CD4-positive, alpha-beta T cell treated with Interleukin-17A for 1 hour (primary cell): ENCODE results near the gene SLC35A3.
A peak's percentile ranks its signal among the peaks of the same experiment; 100 is the strongest.
"Not testable (repeated sequence)": the region's sequence is repeated elsewhere in the genome, so short reads cannot be mapped to it uniquely, and the experiment has no call there.

ENCODE experiments used
- DNase-seq: peaks from one replicate; pipeline ENCODE4 v3.0.0-alpha.2; 2020

The SLC35A3 gene

DNA sequence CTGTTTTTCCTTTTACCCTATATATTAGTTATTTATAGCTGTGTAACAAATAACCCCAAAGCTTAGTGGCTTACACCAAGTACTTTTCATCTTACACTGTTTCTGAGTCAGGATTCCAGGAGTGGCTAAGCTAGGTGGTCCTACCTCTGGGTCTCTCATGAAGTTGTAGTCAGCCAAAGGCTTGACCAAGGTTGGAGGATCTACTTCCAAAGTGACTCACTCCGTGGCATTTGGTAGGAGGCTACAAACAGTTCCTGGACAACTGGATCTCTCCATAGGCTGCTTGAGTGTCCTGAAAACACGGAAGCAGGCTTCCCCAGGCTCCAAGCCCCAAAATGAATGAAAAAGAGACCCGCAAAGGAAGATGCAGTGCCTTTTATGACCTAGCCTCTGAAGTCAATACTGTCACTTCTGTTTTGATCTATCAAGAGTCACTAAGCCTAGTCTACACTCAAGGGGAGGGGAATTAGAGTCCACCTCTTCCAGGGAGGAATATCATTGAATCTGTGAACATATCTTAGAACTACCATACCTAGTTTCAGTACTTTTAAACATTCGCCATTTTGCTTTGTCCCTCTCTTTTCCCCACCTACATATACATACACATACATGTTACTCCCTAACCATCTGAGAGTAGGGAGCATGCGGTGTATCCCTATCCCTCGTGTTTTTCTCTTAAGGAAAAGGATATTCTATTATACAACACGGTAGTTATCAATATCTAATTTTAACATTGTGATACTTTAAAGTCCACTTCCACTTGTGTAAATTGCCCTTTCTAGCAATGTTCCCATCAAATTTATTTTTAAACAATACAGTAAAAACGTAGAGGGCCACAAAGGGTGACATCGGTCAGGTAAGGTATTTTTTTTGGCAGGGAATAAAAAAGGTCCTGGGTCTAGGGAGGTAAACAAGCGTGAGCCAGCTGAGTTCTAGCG, 67.2 kb downstream of the SLC35A3 start:
- DNase-seq, result peak; percentile 23

DNA sequence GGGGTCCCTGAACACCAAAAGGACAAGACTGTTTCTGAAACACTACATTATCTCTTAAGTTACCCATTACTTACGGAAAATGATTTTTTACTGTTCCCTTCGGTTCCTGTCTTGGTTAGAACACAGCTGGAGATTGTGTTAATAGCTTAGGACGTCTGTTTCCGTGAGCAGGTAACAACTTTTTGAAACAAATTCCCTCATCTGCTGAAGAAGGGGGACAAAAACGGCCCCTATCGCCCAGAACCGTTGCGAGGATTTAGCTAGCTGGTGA, 67.8 kb downstream of the SLC35A3 start:
- DNase-seq, result no peak

DNA sequence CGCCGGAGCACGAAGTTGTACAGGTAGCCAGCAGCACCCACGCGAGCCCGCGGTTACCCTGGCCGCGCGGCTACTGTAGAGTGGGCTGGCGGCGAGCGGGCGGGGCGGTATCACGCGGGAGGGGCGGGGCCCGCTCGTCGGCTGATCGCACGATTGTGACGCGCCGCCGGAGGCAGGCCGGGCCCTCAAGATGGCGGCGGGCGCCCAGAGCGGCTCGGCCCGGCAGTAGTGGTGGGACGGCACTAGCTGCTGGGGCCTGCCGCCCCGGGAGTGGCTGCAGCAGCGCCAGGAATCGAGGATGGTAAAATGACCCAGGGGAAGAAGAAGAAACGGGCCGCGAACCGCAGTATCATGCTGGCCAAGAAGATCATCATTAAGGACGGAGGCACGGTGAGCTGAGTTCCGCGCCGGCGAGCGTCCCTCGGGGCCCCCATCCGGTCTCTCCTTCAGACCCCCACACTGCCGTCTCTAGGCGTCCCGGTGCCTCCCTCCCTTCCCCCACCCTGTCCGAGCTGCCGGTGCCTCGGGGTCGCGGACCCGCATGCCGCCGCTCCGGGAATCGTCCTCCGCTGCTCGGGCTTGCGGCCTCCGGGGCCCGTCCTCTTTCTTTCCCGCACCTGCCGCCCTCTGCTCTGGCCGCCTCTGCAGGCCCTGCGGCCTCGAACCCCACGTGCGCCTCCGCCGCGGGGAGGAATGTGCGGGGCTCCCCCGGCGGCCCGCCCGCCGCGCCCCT, 68.3 kb downstream of the SLC35A3 start:
- DNase-seq, result peak; percentile 89

DNA sequence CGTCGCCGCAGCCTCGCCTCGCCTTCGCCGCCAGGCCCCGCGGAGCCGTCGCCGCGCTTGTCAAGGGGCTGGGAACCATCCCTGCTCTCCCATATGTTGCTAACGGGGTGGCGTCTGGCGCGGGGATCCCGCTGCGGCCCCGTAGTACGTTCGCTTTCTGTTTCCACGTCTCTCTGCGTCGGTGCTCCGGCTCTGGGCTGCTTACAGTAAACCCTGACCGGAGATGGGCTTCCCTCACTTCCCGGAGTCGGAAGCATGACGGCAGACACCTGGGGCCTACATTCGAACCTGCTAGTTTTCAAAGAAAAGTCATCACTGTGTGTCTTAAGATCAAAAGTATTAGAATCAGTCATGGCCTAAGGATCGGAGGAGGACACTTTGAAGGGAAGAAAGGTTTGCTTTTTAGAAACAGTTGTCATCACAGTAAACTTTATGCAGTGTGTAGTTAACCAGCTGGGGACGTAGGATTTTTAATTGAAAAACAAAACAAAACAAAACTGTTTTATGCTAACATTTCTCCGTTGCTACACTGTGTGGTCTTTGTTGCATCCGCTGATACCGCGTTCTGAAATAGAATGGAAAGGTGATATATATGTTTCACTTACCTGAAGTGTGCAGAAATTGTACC, 69.0 kb downstream of the SLC35A3 start:
- DNase-seq, result peak; percentile 84

DNA sequence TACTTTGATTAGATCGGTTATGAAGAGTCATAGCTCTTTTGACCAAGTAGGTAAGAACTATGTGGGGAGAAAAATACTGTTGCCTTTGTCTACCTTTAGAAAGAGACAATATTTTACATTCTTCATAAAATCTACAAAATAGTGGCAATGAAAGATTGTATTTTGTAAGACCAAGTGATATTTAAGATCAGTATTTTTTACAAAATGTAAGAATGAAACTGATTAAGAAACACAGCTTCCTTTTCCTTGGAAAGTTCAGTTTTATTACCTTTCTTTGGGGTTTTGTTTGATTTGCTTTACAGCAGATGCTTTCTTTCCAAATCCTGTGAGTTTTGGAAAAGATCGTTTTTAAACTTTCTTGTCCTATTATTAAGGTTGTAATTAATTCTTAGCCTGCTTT, 69.8 kb downstream of the SLC35A3 start:
- DNase-seq, result no peak

DNA sequence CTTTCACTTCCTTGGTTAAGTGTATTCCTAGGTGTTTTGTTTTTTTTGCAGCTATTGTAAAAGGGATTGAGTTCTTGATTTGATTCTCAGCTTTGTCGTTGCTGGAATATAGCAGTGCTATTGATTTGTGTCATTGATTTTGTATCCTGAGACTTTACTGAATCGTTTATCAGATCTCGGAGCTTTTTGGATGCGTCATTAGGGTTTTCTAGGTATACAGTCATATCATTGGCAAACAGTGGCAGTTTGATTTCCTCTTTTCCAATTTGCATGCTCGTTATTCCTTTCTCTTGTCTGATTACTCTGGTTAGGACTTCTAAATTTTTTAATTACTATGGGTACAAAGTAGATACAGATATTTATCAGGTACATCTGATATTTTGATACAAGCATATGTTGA, 75.4 kb downstream of the SLC35A3 start:
- no peak for DNase-seq

DNA sequence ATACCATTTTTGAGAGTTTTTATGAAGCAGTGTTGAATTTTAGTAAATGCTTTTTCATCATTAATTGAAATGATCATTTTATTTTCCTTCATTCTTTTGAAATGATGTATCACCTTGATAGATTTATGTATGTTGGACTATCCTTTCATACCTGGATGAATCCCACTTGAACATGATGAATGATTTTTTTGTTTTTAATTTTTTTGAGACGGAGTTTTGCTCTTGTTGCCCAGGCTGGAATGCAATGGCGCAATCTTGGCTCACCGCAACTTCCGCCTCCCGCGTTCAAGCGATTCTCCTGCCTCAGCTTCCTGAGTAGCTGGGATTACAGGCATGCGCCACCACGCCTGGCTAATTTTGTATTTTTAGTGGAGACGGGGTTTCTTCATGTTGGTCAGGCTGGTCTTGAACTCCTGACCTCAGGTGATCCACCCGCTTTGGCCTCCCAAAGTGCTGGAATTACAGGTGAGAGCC, 77.5 kb downstream of the SLC35A3 start:
- not testable (repeated sequence) for DNase-seq

DNA sequence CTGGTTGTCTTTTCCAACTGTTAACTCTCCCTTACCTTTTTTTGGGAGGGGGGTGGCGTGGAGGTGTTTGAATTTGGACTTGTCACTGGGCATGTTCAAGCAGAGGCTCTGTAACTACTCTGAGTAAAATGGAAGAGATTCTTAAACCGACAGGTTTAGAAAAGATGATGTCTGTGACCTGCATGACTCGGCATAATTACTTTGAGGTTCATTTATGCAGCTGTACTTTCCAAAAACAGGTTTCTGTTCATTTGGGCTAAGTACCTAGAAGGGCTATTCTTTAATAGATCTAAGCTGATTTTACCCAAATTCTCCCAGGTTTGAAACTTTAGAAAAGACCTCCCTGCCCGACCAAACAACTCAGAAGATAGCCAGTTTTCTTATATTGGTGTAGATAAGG, 80.3 kb downstream of the SLC35A3 start:
- DNase-seq, result no peak

DNA sequence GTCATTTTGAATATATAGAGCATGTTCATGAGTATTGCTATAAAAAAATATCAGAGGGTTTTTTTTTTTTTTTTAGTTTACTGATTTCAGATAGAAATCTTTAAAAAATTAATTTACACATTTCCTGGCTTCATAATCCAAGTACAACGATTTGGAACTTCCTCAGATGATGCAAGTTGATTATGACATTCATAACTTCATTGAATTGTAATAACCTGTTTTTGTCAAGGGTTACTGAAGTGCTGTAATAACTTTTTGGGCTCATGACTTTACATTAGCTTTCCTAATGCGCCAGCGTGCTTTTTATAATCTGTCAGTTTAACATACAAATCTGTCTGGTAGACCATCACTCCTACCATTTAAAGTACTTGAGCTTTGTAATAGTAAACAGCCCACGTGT, 81.6 kb downstream of the SLC35A3 start:
- DNase-seq, result no peak

DNA sequence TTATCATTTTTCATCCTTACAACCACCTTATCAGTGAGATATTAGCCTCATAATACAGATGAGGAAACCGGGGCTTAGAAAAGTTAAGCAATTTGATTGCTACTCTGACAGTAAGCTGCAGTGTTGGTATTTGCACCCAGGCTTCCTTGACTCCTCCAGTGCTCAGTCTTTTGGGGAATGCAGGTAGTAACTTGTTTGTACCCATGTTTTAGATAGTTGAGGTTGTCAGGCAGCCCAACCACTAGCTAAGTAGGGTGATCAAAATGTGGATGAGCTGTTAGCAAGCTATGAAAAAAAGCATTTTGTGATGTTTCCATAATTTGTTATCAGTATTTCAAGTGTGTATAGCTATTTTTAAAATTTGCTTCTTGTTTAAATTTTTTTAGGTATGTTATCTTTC, 82.1 kb downstream of the SLC35A3 start:
- DNase-seq, result no peak

DNA sequence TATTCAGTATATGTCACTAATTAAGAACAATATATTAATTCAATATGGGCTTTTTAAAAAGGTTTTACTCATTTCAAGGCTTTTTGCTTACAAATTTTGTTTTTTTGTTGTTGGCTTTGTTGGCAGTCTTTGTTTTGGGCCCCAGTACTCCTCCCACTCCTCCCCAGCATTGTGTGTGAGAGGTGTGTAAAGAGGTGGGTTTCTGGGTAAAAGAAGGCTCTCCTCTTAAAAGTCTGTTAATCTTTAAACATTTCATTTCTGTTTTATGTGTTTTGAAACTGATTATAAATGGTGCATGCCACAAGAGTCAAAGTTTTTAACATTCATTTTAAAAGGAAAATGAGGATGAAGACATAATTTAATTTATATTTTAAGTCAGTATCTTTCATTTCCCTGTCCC, 83.3 kb downstream of the SLC35A3 start:
- no peak for DNase-seq

DNA sequence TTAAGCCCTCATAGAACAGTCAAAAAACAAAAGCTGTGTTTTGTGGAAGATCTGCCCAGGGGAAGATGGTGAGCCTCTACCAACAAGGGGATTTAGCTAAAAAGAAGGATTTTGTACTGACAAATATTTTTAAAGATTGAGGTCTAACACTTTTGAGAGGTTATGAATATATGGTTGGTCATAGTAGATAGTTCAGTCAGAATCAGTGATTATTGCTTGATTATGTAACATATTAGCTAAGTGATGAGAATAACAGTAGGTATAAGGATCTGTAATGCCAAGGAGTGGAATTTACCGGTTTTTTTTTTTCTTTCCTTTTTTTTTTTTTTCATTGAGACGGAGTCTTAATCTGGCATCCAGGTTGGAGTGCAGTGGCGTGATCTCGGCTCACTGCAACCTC, 83.9 kb downstream of the SLC35A3 start:
- no peak for DNase-seq

DNA sequence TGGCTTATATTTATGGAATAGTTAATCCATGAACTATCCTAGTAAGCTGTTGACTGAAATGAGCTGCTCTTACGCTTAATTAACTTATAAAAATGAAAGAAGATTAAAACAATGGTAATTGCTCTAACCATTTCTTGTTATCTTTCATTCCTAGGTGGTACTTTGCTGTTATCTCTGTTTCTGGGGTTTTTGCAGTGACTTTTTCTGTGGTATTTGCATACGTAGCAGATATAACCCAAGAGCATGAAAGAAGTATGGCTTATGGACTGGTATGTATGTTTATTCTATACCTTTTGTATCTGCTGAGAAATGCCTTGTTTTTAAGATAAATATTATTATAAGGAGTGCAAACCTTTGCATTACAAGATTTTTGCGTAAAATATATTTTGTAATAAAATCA, 91.9 kb downstream of the SLC35A3 start:
- DNase-seq, result no peak

DNA sequence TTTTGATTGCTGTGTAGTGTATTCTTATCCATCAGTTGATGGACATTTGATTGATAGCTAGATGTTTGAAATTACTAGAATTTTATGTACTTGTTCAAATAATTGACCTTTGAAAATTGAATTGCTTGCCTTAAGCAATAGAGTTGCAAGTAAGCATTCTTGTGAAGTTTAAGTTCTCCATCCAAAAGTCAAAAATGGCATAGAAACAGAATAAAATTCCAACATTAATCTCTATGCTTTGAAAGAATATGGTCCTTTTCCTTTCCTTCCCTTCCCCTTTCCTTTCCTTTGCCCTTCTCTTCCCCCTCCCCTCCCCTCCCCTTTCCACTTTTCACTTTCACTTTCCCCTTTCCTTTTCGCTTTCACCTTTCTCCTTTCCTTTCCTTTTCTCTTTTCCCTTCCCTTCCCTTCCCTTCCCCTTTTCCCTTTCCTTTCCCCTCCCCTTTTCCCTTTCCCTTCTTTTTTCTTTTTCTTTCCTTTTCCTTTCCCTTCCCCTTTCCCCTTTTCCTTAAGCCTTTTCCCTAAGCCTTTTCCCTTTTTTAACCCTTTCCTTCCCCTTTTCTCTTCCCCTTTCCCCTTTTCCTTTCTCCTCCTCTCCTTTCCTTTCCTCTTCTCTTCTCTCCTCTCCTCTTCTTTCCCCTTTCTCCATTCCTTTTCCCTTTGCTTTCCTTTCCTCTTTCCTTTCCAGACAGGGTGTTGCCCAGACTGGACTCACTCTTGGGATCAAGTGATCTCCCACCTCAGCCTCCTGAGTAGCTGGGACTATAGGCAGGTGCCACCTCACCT, 95.6 kb downstream of the SLC35A3 start:
- DNase-seq, result no peak

DNA sequence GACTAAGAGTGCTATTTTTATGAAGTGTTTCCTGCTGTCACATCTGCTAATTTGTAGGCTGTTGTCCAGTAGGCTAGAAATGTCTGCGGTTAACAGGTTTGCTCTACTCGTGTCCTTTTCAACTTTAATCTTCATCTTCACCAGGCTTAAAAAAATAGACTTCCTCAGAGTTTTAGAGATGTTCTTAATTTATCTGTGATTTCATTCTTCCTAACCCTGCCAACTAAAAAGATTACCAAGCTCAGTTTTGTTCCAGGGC, 96.1 kb downstream of the SLC35A3 start:
- DNase-seq, result no peak

DNA sequence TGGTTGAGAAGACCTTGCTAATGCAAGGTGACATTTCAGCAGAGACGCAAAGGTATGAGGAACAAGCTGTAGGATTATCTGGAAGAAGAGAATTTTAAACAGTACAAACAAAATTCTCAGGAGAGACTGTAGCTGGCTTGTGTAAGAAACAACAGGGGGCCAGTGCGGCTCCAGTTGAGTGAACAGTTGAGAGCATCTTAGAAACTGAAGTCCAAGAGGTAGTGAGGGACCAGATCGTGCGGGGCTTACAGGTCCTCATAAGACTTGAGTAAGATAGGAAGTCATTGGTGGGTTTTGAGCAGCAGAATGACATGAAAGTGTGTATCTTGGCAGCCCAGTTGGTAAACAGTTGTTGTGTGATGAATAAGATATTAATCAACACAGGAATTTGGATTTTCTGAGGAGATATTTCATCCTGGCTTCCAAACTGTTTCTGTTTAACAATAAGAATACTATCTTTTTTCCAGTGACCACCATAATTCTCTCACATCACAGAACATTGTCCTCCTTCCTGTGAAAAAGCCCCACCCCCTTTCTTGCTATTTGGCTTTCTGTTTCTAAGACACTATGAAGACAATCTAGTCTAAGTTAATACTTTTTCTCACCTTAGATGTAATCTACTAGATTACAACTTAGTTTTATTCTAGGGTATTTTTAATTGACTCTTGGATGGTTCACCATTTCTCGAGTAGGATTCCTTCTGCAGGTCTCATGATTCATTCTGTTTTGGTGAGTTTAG, 100.6 kb downstream of the SLC35A3 start:
- no peak for DNase-seq

DNA sequence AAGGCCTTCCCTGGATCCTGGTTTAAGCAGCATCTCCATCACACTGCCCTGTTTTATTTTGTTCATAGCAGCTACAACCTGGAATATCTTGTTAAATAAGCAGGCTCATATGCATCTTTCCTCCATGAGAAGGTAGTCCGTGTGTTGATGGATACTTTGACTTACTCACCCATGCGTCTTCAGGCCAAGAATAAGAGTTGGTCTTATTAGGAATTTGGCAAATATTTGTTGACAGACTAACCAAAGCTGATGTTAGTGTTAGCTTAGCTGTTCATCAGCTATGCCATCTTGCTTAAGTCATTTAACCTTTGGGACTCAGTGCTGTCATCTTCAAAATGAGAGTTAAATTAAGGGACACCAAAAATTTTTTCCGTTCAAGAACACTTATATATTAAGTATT, 103.7 kb downstream of the SLC35A3 start:
- DNase-seq, result no peak

DNA sequence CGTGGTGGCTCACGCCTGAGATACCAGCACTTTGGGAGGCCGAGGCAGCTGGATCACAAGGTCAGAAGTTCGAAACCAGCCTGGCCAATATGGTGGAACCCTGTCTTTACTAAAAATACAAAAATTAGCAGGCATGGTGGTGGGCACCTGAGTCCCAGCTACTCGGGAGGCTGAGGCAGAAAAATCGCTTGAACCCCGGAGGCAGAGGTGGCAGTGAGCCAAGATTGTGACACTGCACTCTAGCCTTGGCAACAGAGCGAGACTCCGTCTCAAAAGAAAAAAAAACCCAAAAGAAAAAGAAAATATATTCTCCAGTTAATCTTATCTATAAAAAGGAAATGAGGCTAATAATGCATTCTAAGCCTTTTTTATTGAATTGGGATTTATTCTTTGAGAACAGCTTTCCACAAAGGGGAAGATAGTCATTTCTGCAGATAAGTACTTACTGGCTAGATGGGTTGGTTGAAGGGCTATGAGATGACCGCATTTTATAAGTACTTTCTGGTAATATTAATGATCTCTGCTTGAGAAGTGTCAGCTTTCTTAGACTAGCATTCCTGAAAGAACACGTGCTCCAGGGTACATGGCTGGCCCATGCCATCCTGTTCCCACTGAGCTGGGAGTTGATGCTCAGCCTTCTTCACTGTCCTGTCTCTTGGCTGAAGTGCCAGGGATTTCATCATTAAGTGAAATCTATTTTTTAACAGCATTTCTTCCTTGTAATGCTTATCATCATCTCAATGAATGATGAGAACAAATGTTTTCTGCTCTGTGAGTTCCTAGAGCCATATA, 105.0 kb downstream of the SLC35A3 start:
- DNase-seq, result no peak

DNA sequence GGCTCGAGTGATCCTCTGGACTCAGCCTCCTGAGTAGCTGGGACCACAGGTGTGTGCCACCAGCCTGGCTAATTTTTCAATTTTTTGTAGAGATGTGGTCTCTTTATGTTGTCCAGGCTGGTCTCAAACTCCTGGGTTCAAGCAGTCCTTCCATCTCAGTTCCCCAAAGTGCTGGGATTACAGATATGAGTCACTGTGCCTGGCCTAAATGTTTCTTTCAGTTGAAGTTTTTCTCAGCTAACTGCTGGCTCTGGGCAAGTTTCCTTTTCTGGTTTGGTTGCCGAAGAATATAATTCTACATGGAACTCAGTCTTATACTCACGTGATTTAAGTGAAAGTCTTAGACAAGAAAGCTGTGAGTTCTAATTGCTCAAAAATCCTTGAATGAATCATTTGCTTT, 106.0 kb downstream of the SLC35A3 start:
- DNase-seq, result no peak

DNA sequence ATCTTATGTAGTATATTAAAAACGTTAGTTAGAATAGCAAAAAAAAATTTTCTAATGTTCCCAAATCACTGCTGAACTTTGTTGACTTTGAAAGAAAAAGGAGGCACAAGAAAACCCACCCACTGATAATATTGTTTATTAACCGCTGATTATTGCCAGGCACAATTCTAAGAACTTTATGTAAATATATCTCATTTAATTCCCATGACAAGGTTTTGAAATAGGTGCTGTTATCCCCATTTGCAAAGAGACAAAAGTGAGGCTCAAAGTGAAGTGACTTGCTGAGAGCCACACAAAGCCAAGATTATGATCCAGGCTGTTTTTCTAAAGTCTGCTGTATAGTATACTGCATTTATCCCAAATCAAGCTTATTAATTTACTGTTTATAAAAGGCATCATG, 106.5 kb downstream of the SLC35A3 start:
- no peak for DNase-seq

DNA sequence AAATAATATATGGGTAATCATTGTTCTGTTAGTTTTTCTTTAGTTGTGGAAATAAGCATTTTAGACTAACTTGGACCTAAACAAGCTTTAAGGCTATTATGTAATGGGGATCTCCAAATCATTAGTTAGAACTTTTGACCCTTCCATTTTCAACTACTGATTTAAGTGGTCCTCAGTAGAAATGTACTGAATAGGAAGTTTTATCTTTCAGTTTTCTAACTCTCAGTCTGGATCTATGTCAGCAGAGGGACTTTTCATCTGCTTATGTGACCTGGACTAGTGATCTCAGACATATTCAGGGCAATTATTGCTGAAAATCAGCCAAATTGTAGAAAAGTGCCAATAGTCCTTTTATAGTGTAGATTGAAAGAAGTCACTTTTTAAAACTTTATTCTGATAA, 106.9 kb downstream of the SLC35A3 start:
- no peak for DNase-seq

DNA sequence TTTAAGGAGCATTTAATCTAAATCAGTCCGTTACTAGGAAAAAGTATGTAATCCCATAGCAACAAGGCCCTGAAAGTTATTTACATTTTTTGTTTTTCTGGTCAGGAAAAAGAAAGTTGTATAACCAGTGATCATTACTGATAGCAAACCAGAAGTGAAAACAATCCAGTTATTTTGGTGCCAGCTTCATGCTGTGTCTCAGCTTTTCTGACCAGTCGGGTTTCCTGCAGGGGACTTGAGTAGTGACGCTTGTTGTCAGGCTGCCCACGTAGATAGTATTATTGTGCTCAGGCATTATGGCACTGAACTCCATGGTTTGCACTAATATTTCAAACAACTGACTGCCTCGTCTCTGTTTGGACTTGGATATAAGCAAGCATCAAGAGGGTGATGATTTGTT, 107.7 kb downstream of the SLC35A3 start:
- DNase-seq, result no peak
